H9 (cell line): ENCODE data around the gene ANKS1B. TPM values are rescaled to one million over a fixed set of nuclear protein-coding genes. Genes with fewer than 3 reads are reported as not detected.
"Not testable (repeated sequence)": the region's sequence is repeated elsewhere in the genome, so short reads cannot be mapped to it uniquely, and the experiment has no call there.

Experiments
- DNase-seq: peaks from one replicate; pipeline ENCODE4 v3.0.0-alpha.2; 2017
- H2AFZ ChIP-seq: one replicate; pipeline ENCODE4 v1.6.1; 2013; ENCODE audit warnings: mild to moderate bottlenecking, low read length, control low read depth, moderate library complexity
- H2AK5ac ChIP-seq: 2 replicates; pipeline ENCODE4 v1.6.1; 2013; ENCODE audit warnings: low read length, control low read depth, mixed read lengths; ENCODE audit not compliant: insufficient read length
- H2BK120ac ChIP-seq: one replicate; pipeline ENCODE4 v1.6.1; 2013; ENCODE audit warnings: low read depth, mild to moderate bottlenecking, low read length, control low read depth, inconsistent platforms; ENCODE audit not compliant: poor library complexity, severe bottlenecking
- H2BK12ac ChIP-seq: 2 replicates; pipeline ENCODE4 v1.6.1; 2013; ENCODE audit warnings: low read length, control low read depth, mixed read lengths, low read depth; ENCODE audit not compliant: insufficient read length
- H2BK15ac ChIP-seq: 2 replicates; pipeline ENCODE4 v1.6.1; 2013; ENCODE audit warnings: low read depth, low read length, control low read depth
- H2BK20ac ChIP-seq: one replicate; pipeline ENCODE4 v1.6.1; 2013; ENCODE audit warnings: low read depth, mild to moderate bottlenecking, low read length, control low read depth, inconsistent platforms; ENCODE audit not compliant: poor library complexity, severe bottlenecking
- H2BK5ac ChIP-seq: 2 replicates; pipeline ENCODE4 v1.6.1; 2013; ENCODE audit warnings: low read length, control low read depth, mixed read lengths; ENCODE audit not compliant: insufficient read length
- H3K14ac ChIP-seq: 2 replicates; pipeline ENCODE4 v1.6.1; 2013; ENCODE audit warnings: low read length, control low read depth; ENCODE audit not compliant: insufficient read depth
- H3K18ac ChIP-seq: 2 replicates; pipeline ENCODE4 v1.6.1; 2013; ENCODE audit warnings: low read depth, mild to moderate bottlenecking, mixed read lengths, low read length, control low read depth; ENCODE audit not compliant: insufficient read length
- H3K23ac ChIP-seq: 2 replicates; pipeline ENCODE4 v1.6.1; 2013; ENCODE audit warnings: low read length, control low read depth, mixed read lengths, low read depth; ENCODE audit not compliant: insufficient read length
- H3K23me2 ChIP-seq: 2 replicates; pipeline ENCODE4 v1.6.1; 2013; ENCODE audit warnings: low read depth, mild to moderate bottlenecking, mixed read lengths, low read length, control low read depth; ENCODE audit not compliant: insufficient read length, poor library complexity, severe bottlenecking
- H3K27ac ChIP-seq: 2 replicates; pipeline ENCODE4 v1.5.1; 2013; ENCODE audit warnings: low read length, control low read depth, mixed read lengths, low read depth; ENCODE audit not compliant: insufficient read length
- H3K27me3 ChIP-seq: 2 replicates; pipeline ENCODE4 v1.6.1; 2013; ENCODE audit warnings: low read length, control low read depth, inconsistent platforms; ENCODE audit not compliant: insufficient read depth
- H3K4ac ChIP-seq: 2 replicates; pipeline ENCODE4 v1.6.1; 2013; ENCODE audit warnings: low read depth, mild to moderate bottlenecking, control low read depth, inconsistent platforms, low read length, moderate library complexity
- H3K4me1 ChIP-seq: 2 replicates; pipeline ENCODE4 v1.6.1; 2013; ENCODE audit warnings: low read length, control low read depth, inconsistent platforms; ENCODE audit not compliant: insufficient read depth
- H3K4me2 ChIP-seq: 2 replicates; pipeline ENCODE4 v1.6.1; 2013; ENCODE audit warnings: low read length, control low read depth, mixed read lengths; ENCODE audit not compliant: insufficient read length, insufficient read depth
- H3K56ac ChIP-seq: 2 replicates; pipeline ENCODE4 v1.6.1; 2013; ENCODE audit warnings: low read depth, mild to moderate bottlenecking, mixed read lengths, low read length, control low read depth; ENCODE audit not compliant: insufficient read length
- H3K79me1 ChIP-seq: 2 replicates; pipeline ENCODE4 v1.6.1; 2013; ENCODE audit warnings: low read depth, mild to moderate bottlenecking, moderate library complexity, low read length, control low read depth, inconsistent platforms; ENCODE audit not compliant: insufficient read depth, poor library complexity, severe bottlenecking
- H3K79me2 ChIP-seq: 2 replicates; pipeline ENCODE4 v1.6.1; 2013; ENCODE audit warnings: low read length, control low read depth, inconsistent platforms; ENCODE audit not compliant: insufficient read depth
- H3K9ac ChIP-seq: 2 replicates; pipeline ENCODE4 v1.6.1; 2013; ENCODE audit warnings: low read length, control low read depth, mixed read lengths; ENCODE audit not compliant: insufficient read length; ENCODE audit errors: extremely low read depth
- H3K9me3 ChIP-seq: one replicate; pipeline ENCODE4 v1.6.1; 2013; ENCODE audit warnings: low read depth, low read length, inconsistent platforms; ENCODE audit not compliant: control insufficient read depth
- H3T11ph ChIP-seq: one replicate; pipeline ENCODE4 v1.6.1; 2013; ENCODE audit warnings: mild to moderate bottlenecking, low read length, control low read depth, inconsistent platforms
- H4K20me1 ChIP-seq: one replicate; pipeline ENCODE4 v1.6.1; 2013; ENCODE audit not compliant: control insufficient read depth, insufficient read length, insufficient read depth
- H4K5ac ChIP-seq: 2 replicates; pipeline ENCODE4 v1.6.1; 2013; ENCODE audit warnings: low read depth, mild to moderate bottlenecking, mixed read lengths, low read length, control low read depth; ENCODE audit not compliant: insufficient read length
- H4K8ac ChIP-seq: replicated peaks from 2 replicates; pipeline ENCODE4 v1.6.1; 2013; ENCODE audit warnings: low read length, control low read depth, mixed read lengths, low read depth; ENCODE audit not compliant: insufficient read length
- H4K91ac ChIP-seq: 2 replicates; pipeline ENCODE4 v1.6.1; 2013; ENCODE audit warnings: low read depth, mild to moderate bottlenecking, moderate library complexity, mixed read lengths, low read length, control low read depth; ENCODE audit not compliant: insufficient read length
- H3K27ac Mint-ChIP-seq, 3 experiments: 2 replicates in 2 of 3; 3 replicates in 1 of 3; pipeline ENCODE4 v1.8.0; 2020 to 2021; ENCODE audit warnings: mixed read lengths in 3 of 3, mild to moderate bottlenecking in 1 of 3, moderate library complexity in 1 of 3
- H3K27me3 Mint-ChIP-seq: 2 replicates; pipeline ENCODE4 v1.8.0; 2021; ENCODE audit warnings: low read depth, mild to moderate bottlenecking, moderate library complexity, mixed read lengths
- H3K36me3 Mint-ChIP-seq, 3 experiments: 2 replicates in 2 of 3; 3 replicates in 1 of 3; pipeline ENCODE4 v1.8.0; 2020 to 2021; ENCODE audit warnings: low read depth in 3 of 3, mixed read lengths in 3 of 3; ENCODE audit not compliant: insufficient read depth in 1 of 3
- H3K4me1 Mint-ChIP-seq, 2 experiments: 2 replicates each; pipeline ENCODE4 v1.8.0; 2020; ENCODE audit warnings: mixed read lengths in 2 of 2
- H3K4me3 Mint-ChIP-seq, 2 experiments: 2 replicates in 1 of 2; 3 replicates in 1 of 2; pipeline ENCODE4 v1.8.0; 2020 to 2021; ENCODE audit warnings: mild to moderate bottlenecking in 2 of 2, mixed read lengths in 2 of 2, moderate library complexity in 1 of 2
- H3K9me3 Mint-ChIP-seq, 2 experiments: 2 replicates in 1 of 2; 3 replicates in 1 of 2; pipeline ENCODE4 v1.8.0; 2020; ENCODE audit warnings: mild to moderate bottlenecking in 2 of 2, mixed read lengths in 2 of 2, moderate library complexity in 1 of 2
- WGBS: extraction: QIAGEN DNeasy Blood & Tissue Kit; methylation state at CpG from one replicate; pipeline ENCODE4 v1.1.7; 2013; ENCODE audit warnings: missing lambda C conversion rate, low lambda C conversion rate, mixed read lengths; ENCODE audit not compliant: insufficient read length; ENCODE audit errors: extremely low coverage; 5-methylcytosine and 5-hydroxymethylcytosine counted together
- total RNA-seq: library from RNA; stranded (reverse); gene quantifications from 2 replicates; pipeline ENCODE4 v1.2.1, GENCODE V29; 2021
- TF ChIP-seq, protein P1 (sequence below): fragments of 200-600 bp; sonication (generic); conservative IDR thresholded peaks from 3 replicates; pipeline ENCODE4 v1.8.0; 2021; ENCODE audit warnings: antibody characterized with exemption, mild to moderate bottlenecking

ANKS1B gene
- total RNA-seq, 1 experiment from 2014 or later, result 4.1 TPM

DNA sequence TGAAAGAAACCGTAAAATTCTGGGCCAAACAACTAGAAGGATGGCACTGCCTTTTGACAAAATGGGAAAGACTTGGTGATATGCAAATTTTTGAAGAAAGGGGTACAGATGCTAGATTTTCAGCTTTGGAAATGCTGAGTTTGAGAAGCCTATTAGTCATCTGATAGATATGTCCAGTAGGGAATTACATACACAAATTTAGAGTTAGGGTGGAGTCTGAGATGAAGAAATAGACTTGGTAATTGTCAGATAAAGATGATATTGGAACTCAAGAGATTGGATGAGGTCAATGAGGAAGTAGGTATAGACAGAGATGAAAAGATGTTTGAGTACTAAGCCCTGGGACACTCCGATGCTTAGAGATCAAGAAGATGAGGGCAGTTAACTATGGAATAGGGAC is 184.1 kb downstream of the ANKS1B start:
- H3K4me1 ChIP-seq, result no peaks in the 10 kb centered on the region
- H3K27ac Mint-ChIP-seq, result no peak overlapping the region
- H2AK5ac ChIP-seq, result no peak overlapping the region
- no peaks in the 10 kb centered on the region for H4K20me1 ChIP-seq
- H2BK15ac ChIP-seq, result no peak overlapping the region
- H3K27me3 ChIP-seq, result no peaks in the 10 kb centered on the region
- H3K23me2 ChIP-seq, result no peaks in the 10 kb centered on the region
- DNase-seq, result no peak
- no peak overlapping the region for H3K4me2 ChIP-seq
- no peak overlapping the region for H3K14ac ChIP-seq
- no peak overlapping the region for H4K5ac ChIP-seq
- no peak overlapping the region for H3K4ac ChIP-seq
- no peak overlapping the region for H2BK20ac ChIP-seq
- H2BK120ac ChIP-seq, result no peak overlapping the region
- H3K79me2 ChIP-seq, result no peaks in the 10 kb centered on the region
- H4K91ac ChIP-seq, result no peak overlapping the region
- H3K18ac ChIP-seq, result no peak overlapping the region
- H3K79me1 ChIP-seq, result no peaks in the 10 kb centered on the region
- no peaks in the 10 kb centered on the region for H3K4me1 Mint-ChIP-seq
- no peak overlapping the region for H4K8ac ChIP-seq
- H3K56ac ChIP-seq, result no peak overlapping the region
- no peak overlapping the region for H3K23ac ChIP-seq
- no peak overlapping the region for H3K27ac ChIP-seq
- H3K27me3 Mint-ChIP-seq, result no peaks in the 10 kb centered on the region
- no peak overlapping the region for H3K4me3 Mint-ChIP-seq
- no peak overlapping the region for H2BK12ac ChIP-seq
- no peaks in the 10 kb centered on the region for H3K36me3 Mint-ChIP-seq
- H2AFZ ChIP-seq, result no peak overlapping the region
- no peaks in the 10 kb centered on the region for H3K9me3 ChIP-seq
- no peak overlapping the region for H2BK5ac ChIP-seq
- no peak overlapping the region for H3T11ph ChIP-seq
- TF ChIP-seq, protein P1, sequence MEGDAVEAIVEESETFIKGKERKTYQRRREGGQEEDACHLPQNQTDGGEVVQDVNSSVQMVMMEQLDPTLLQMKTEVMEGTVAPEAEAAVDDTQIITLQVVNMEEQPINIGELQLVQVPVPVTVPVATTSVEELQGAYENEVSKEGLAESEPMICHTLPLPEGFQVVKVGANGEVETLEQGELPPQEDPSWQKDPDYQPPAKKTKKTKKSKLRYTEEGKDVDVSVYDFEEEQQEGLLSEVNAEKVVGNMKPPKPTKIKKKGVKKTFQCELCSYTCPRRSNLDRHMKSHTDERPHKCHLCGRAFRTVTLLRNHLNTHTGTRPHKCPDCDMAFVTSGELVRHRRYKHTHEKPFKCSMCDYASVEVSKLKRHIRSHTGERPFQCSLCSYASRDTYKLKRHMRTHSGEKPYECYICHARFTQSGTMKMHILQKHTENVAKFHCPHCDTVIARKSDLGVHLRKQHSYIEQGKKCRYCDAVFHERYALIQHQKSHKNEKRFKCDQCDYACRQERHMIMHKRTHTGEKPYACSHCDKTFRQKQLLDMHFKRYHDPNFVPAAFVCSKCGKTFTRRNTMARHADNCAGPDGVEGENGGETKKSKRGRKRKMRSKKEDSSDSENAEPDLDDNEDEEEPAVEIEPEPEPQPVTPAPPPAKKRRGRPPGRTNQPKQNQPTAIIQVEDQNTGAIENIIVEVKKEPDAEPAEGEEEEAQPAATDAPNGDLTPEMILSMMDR, result no peak
- H3K9me3 Mint-ChIP-seq, result no peaks in the 10 kb centered on the region; a peak in 1 of 5 replicates
- no peak overlapping the region for H3K9ac ChIP-seq
- no CpG with 5 or more reads among the region's 2 CpGs for WGBS

DNA sequence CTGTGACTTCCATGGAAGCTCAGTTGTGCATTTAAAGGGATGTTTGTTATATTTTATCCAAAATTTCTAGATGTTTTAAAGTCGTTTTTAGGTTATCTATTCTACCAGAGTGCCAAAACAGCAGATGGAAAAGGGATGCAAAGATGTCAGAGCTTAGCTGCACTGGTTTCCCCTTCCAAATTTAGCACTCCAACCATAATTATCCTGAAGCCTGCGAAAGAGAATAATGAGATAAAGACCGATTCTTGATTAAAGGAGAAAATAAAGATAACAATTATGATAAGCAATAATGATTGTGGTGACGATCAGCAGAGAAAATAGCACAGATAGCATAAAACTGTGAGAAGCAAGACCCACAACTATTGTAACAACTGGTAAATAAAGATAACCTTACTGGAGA is 186.8 kb downstream of the ANKS1B start:
- H2BK120ac ChIP-seq, DNase-seq, H4K8ac ChIP-seq: not testable (repeated sequence)

More for the DNA sequence above, 186.8 kb downstream of the ANKS1B start:
- H3K23me2 ChIP-seq, H3K27ac Mint-ChIP-seq, H3K23ac ChIP-seq, H4K20me1 ChIP-seq, H3K4ac ChIP-seq, H3T11ph ChIP-seq, H3K9me3 Mint-ChIP-seq, H2BK15ac ChIP-seq, H3K4me2 ChIP-seq, H3K79me2 ChIP-seq, H2BK20ac ChIP-seq, H3K27me3 Mint-ChIP-seq, H3K9ac ChIP-seq, H3K9me3 ChIP-seq, H2BK12ac ChIP-seq, H3K14ac ChIP-seq, H3K4me1 ChIP-seq, H3K36me3 Mint-ChIP-seq, H3K4me3 Mint-ChIP-seq, H3K56ac ChIP-seq, H4K5ac ChIP-seq, H2AFZ ChIP-seq, H3K4me1 Mint-ChIP-seq, H4K91ac ChIP-seq, H3K27me3 ChIP-seq, H2BK5ac ChIP-seq, H3K18ac ChIP-seq, H3K27ac ChIP-seq, H3K79me1 ChIP-seq, H2AK5ac ChIP-seq: not testable (repeated sequence)
- no CpG with 5 or more reads among the region's 4 CpGs for WGBS
